Neural progenitor cell (in vitro differentiated cells): ENCODE data around the gene COX10. TPM values are rescaled to one million over a fixed set of nuclear protein-coding genes. Genes with fewer than 3 reads are reported as not detected.

Experiments used
- DNase-seq: peaks from one replicate; pipeline ENCODE4 v3.0.0-alpha.2; 2016; ENCODE audit warnings: low spot score
- H2AFZ ChIP-seq: fragments of 200-600 bp; sonication (generic); replicated peaks from 2 replicates; pipeline ENCODE4 v1.6.1; 2016; ENCODE audit warnings: antibody characterized with exemption
- H3F3A ChIP-seq: fragments of 200-600 bp; sonication (generic); 2 replicates; pipeline ENCODE4 v1.6.1; 2016; ENCODE audit warnings: antibody characterized with exemption, low read depth
- H3K27ac ChIP-seq: fragments of 200-600 bp; sonication (generic); 2 replicates; pipeline ENCODE4 v1.5.1; 2016; ENCODE audit warnings: mild to moderate bottlenecking
- H3K27me3 ChIP-seq: fragments of 200-600 bp; sonication (generic); 2 replicates; pipeline ENCODE4 v1.6.1; 2016; ENCODE audit warnings: mild to moderate bottlenecking, moderate library complexity
- H3K36me3 ChIP-seq: fragments of 200-600 bp; sonication (generic); 2 replicates; pipeline ENCODE4 v1.5.1; 2016
- H3K4me1 ChIP-seq: fragments of 200-600 bp; sonication (generic); 2 replicates; pipeline ENCODE4 v1.6.1; 2016; ENCODE audit warnings: mixed run types
- H3K4me2 ChIP-seq: fragments of 200-600 bp; sonication (generic); 2 replicates; pipeline ENCODE4 v1.6.1; 2016
- H3K4me3 ChIP-seq: fragments of 200-600 bp; sonication (generic); 2 replicates; pipeline ENCODE4 v1.5.1; 2016
- H3K79me2 ChIP-seq: fragments of 200-600 bp; sonication (generic); 2 replicates; pipeline ENCODE4 v1.6.1; 2016; ENCODE audit warnings: low read depth
- H3K9ac ChIP-seq: fragments of 200-600 bp; sonication (generic); 2 replicates; pipeline ENCODE4 v1.6.1; 2016
- H3K9me3 ChIP-seq: fragments of 200-600 bp; sonication (generic); 2 replicates; pipeline ENCODE4 v1.5.1; 2016; ENCODE audit warnings: low read depth
- H4K20me1 ChIP-seq: fragments of 200-600 bp; sonication (generic); 2 replicates; pipeline ENCODE4 v1.6.1; 2016; ENCODE audit warnings: low read depth
- H3K27ac Mint-ChIP-seq: 3 replicates; pipeline ENCODE4 v1.8.0; 2021; ENCODE audit warnings: mixed read lengths
- H3K27me3 Mint-ChIP-seq: 2 replicates; pipeline ENCODE4 v1.8.0; 2022; ENCODE audit warnings: low read depth, mild to moderate bottlenecking, inconsistent platforms, moderate library complexity, mixed read lengths; ENCODE audit not compliant: insufficient read depth
- H3K36me3 Mint-ChIP-seq: 3 replicates; pipeline ENCODE4 v1.8.0; 2021; ENCODE audit warnings: mixed read lengths
- H3K4me1 Mint-ChIP-seq: 3 replicates; pipeline ENCODE4 v1.8.0; 2021; ENCODE audit warnings: mixed read lengths
- H3K4me3 Mint-ChIP-seq: 3 replicates; pipeline ENCODE4 v1.8.0; 2021; ENCODE audit warnings: mild to moderate bottlenecking, moderate library complexity, mixed read lengths
- H3K9me3 Mint-ChIP-seq: 3 replicates; pipeline ENCODE4 v1.8.0; 2020; ENCODE audit warnings: mixed read lengths
- EZH2 ChIP-seq: fragments of 200-600 bp; sonication (generic); IDR thresholded peaks from 2 replicates; pipeline ENCODE4 v1.6.1; 2017; ENCODE audit warnings: antibody characterized with exemption, mild to moderate bottlenecking, moderate library complexity
- EZH2phosphoT487 ChIP-seq: fragments of 200-600 bp; sonication (generic); IDR thresholded peaks from 2 replicates; pipeline ENCODE4 v1.6.1; 2017; ENCODE audit warnings: antibody characterized with exemption
- total RNA-seq: library from RNA; depleted of rRNA; stranded (reverse); fragments of >200 nt; gene quantifications from 2 replicates; pipeline ENCODE4 v1.2.3, GENCODE V29; 2015; ENCODE audit warnings: low replicate concordance
- TF ChIP-seq, protein P1 (sequence below): fragments of 200-600 bp; sonication (generic); IDR thresholded peaks from 2 replicates; pipeline ENCODE4 v1.5.1; 2017; ENCODE audit warnings: antibody characterized with exemption, mild to moderate bottlenecking

COX10 gene
- total RNA-seq, 1 donor from 2014 or later: 18.0 TPM

DNA sequence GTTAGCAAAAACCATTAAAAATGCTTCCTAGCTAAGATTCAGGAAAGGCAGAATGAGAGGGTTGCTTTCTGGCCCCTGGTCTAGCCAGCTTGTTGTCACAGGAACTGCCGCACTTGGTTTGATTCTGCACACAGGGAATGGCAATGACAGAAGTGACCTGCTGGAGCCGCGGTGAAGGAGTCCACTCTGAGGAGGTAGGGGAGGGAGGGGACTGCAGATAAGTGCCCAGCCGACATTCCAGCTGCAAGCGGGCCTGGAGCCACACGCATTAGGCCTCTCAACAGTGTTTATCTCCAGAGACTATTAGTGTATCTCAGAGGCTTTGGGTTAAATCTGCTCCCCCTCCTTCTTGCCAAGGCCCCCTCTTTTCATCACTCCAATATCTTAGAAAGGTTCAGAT, 128.7 kb downstream of the COX10 start:
- H3K36me3 ChIP-seq: no peaks in the 10 kb centered on the region
- no peak overlapping the region for H3K4me3 ChIP-seq
- Mint-ChIP-seq H3K36me3 (peaks cover 4% of the 10 kb centered on the region), H3K9me3 (no peaks in the 10 kb centered on the region), H3K4me1 (peaks cover 2% of the 10 kb centered on the region), H3K4me3 (no peak overlapping the region), H3K27me3 (peaks cover 2% of the 10 kb centered on the region), H3K27ac (no peak overlapping the region)
- H3K4me2 ChIP-seq: no peak overlapping the region
- no peak overlapping the region for H2AFZ ChIP-seq
- no peaks in the 10 kb centered on the region for H3K27me3 ChIP-seq
- peak; percentile 40 for DNase-seq
- no peaks in the 10 kb centered on the region for H3K9me3 ChIP-seq
- H3K79me2 ChIP-seq: no peaks in the 10 kb centered on the region
- H3K4me1 ChIP-seq: no peaks in the 10 kb centered on the region
- TF ChIP-seq EZH2phosphoT487 (no peak), EZH2 (no peak)
- TF ChIP-seq, protein P1, sequence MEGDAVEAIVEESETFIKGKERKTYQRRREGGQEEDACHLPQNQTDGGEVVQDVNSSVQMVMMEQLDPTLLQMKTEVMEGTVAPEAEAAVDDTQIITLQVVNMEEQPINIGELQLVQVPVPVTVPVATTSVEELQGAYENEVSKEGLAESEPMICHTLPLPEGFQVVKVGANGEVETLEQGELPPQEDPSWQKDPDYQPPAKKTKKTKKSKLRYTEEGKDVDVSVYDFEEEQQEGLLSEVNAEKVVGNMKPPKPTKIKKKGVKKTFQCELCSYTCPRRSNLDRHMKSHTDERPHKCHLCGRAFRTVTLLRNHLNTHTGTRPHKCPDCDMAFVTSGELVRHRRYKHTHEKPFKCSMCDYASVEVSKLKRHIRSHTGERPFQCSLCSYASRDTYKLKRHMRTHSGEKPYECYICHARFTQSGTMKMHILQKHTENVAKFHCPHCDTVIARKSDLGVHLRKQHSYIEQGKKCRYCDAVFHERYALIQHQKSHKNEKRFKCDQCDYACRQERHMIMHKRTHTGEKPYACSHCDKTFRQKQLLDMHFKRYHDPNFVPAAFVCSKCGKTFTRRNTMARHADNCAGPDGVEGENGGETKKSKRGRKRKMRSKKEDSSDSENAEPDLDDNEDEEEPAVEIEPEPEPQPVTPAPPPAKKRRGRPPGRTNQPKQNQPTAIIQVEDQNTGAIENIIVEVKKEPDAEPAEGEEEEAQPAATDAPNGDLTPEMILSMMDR: no peak
- H3K27ac ChIP-seq: no peak overlapping the region
- H3K9ac ChIP-seq: no peak overlapping the region
- H4K20me1 ChIP-seq: no peaks in the 10 kb centered on the region
- no peaks in the 10 kb centered on the region for H3F3A ChIP-seq

DNA sequence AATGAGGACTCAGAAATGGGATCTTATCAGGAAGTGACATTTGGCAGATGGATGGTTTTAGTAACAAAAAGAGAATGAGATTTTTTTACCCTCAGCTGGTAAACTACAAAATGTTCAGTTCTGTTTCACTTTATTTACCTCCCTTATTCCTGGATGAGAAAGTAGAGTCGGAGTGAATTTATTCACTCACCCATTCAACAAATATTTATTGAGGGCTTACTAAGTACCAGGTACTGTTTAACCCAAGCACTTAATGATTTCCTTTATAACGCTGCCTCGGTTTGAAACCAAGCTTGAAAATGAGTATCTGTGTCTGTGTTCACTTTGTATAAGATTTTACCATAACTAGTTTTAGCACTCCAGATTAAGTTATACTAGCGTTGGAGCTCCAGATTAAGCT, 129.3 kb downstream of the COX10 start:
- no peaks in the 10 kb centered on the region for H3K4me1 ChIP-seq
- no peaks in the 10 kb centered on the region for H3F3A ChIP-seq
- no peak overlapping the region for H3K4me3 ChIP-seq
- Mint-ChIP-seq H3K9me3 (no peaks in the 10 kb centered on the region), H3K4me1 (peaks cover 2% of the 10 kb centered on the region), H3K36me3 (peaks cover 4% of the 10 kb centered on the region), H3K27ac (no peak overlapping the region), H3K27me3 (peaks cover 2% of the 10 kb centered on the region), H3K4me3 (no peak overlapping the region)
- H3K36me3 ChIP-seq: no peaks in the 10 kb centered on the region
- no peak overlapping the region for H3K27ac ChIP-seq
- no peaks in the 10 kb centered on the region for H3K27me3 ChIP-seq
- H3K9ac ChIP-seq: no peak overlapping the region
- no peaks in the 10 kb centered on the region for H3K79me2 ChIP-seq
- no peaks in the 10 kb centered on the region for H3K9me3 ChIP-seq
- H3K4me2 ChIP-seq: no peak overlapping the region
- DNase-seq: no peak
- no peak overlapping the region for H2AFZ ChIP-seq
- peaks cover 1% of the 10 kb centered on the region for H4K20me1 ChIP-seq
- TF ChIP-seq, protein P1: no peak
- no peak for TF ChIP-seq EZH2
- no peak for TF ChIP-seq EZH2phosphoT487

DNA sequence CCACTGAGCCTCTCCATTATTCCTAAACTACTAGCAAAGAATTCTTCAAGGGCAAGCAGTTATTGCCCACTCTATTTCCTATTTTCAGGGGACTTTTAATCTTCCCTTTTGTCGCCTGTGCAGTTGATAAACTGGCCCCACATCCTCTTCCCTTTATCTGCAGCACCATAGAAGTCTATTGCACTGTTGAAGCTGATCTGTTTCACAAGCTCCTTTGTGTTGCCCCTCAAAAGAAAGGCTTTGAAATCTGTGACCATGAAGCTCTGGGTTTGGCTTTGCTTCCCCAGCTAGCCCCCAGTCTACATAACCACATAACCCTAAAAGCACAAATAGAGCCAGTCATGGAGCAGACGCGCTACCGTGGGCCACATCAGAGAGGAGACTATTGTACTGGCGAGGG, 130.3 kb downstream of the COX10 start:
- Histone ChIP-seq H3K9me3 (no peaks in the 10 kb centered on the region), H3K27ac (no peak overlapping the region), H3K79me2 (no peaks in the 10 kb centered on the region), H3K4me2 (no peak overlapping the region), H3K4me1 (no peaks in the 10 kb centered on the region), H2AFZ (no peak overlapping the region), H3F3A (no peaks in the 10 kb centered on the region), H3K36me3 (no peaks in the 10 kb centered on the region), H3K4me3 (no peak overlapping the region), H4K20me1 (peaks cover 4% of the 10 kb centered on the region), H3K27me3 (no peaks in the 10 kb centered on the region), H3K9ac (no peak overlapping the region)
- Mint-ChIP-seq H3K36me3 (peaks cover 4% of the 10 kb centered on the region), H3K27ac (peak overlapping the region; percentile 31), H3K4me1 (peaks cover 2% of the 10 kb centered on the region), H3K27me3 (peaks cover 2% of the 10 kb centered on the region), H3K9me3 (no peaks in the 10 kb centered on the region), H3K4me3 (no peak overlapping the region)
- DNase-seq: no peak
- no peak for TF ChIP-seq EZH2phosphoT487
- TF ChIP-seq, protein P1: no peak
- no peak for TF ChIP-seq EZH2

DNA sequence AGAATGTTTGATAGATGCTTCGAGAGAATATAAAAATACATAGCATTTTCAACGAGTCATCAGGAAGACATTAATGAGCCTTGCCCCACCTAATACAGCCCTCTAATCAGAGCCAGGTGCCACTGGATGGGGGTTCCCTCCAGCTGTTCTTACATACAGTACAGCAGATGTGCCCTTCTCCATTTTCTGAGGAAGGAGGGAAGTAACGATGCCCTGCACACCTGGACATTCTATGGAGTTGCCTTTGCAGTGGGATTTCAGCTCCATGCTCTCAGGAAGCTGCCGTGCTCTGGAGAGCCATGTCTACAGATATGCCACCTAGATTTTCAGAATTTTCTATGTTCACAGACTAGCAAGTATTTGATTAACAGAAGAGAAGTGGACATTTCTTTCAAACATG, 131.1 kb downstream of the COX10 start:
- Histone ChIP-seq H3K27ac (no peak overlapping the region), H3F3A (no peaks in the 10 kb centered on the region), H2AFZ (no peak overlapping the region), H3K79me2 (no peaks in the 10 kb centered on the region), H3K9me3 (no peaks in the 10 kb centered on the region), H4K20me1 (peaks cover 4% of the 10 kb centered on the region), H3K27me3 (no peaks in the 10 kb centered on the region), H3K9ac (no peak overlapping the region), H3K4me3 (no peak overlapping the region), H3K4me1 (no peaks in the 10 kb centered on the region), H3K4me2 (no peak overlapping the region), H3K36me3 (no peaks in the 10 kb centered on the region)
- no peak overlapping the region for H3K4me3 Mint-ChIP-seq
- no peak for DNase-seq
- no peak overlapping the region for H3K27ac Mint-ChIP-seq
- peaks cover 2% of the 10 kb centered on the region for H3K4me1 Mint-ChIP-seq
- no peaks in the 10 kb centered on the region for H3K9me3 Mint-ChIP-seq
- TF ChIP-seq EZH2 (no peak), EZH2phosphoT487 (no peak)
- TF ChIP-seq, protein P1: no peak
- H3K27me3 Mint-ChIP-seq: peaks cover 2% of the 10 kb centered on the region
- H3K36me3 Mint-ChIP-seq: peaks cover 4% of the 10 kb centered on the region
